HFFc6 (cell line): ENCODE results near the gene PRAMEF1. TPM values are rescaled to one million over a fixed set of nuclear protein-coding genes. Genes with fewer than 3 reads are reported as not detected.
"Not testable (repeated sequence)": the region's sequence is repeated elsewhere in the genome, so short reads cannot be mapped to it uniquely, and the experiment has no call there.

Experiments
- DNase-seq: peaks from one replicate; pipeline ENCODE4 v3.0.0-alpha.2; 2018
- H3K27ac Mint-ChIP-seq: 2 replicates; pipeline ENCODE4 v1.8.0; 2020; ENCODE audit warnings: mild to moderate bottlenecking, mixed read lengths
- H3K27me3 Mint-ChIP-seq: 2 replicates; pipeline ENCODE4 v1.8.0; 2021; ENCODE audit warnings: mild to moderate bottlenecking, moderate library complexity, mixed read lengths; ENCODE audit not compliant: insufficient read depth
- H3K36me3 Mint-ChIP-seq: 2 replicates; pipeline ENCODE4 v1.8.0; 2021; ENCODE audit warnings: low read depth, mixed read lengths
- H3K4me1 Mint-ChIP-seq: 2 replicates; pipeline ENCODE4 v1.8.0; 2020; ENCODE audit warnings: low read depth, mixed read lengths
- H3K4me3 Mint-ChIP-seq: 2 replicates; pipeline ENCODE4 v1.8.0; 2020; ENCODE audit warnings: mild to moderate bottlenecking, moderate library complexity, mixed read lengths
- H3K9me3 Mint-ChIP-seq: 2 replicates; pipeline ENCODE4 v1.8.0; 2020; ENCODE audit warnings: mild to moderate bottlenecking, mixed read lengths
- CTCF ChIP-seq: fragments of 200-600 bp; sonication (generic); IDR thresholded peaks from 2 replicates; pipeline ENCODE4 v1.5.0; 2021; ENCODE audit warnings: antibody characterized with exemption, mild to moderate bottlenecking
- total RNA-seq, 6 experiments: library from RNA; stranded (reverse); fragmentation: NEBNext Ultra II Directional; extraction: Animal tissue kit (Norgen Biotek cat#: 25700); gene quantifications; 2 replicates in 1 of 6; 3 replicates in 5 of 6; pipeline ENCODE4 v1.2.3, GENCODE V29; 2021

PRAMEF1 gene
- total RNA-seq, 6 experiments from 2014 or later, result not detected

DNA sequence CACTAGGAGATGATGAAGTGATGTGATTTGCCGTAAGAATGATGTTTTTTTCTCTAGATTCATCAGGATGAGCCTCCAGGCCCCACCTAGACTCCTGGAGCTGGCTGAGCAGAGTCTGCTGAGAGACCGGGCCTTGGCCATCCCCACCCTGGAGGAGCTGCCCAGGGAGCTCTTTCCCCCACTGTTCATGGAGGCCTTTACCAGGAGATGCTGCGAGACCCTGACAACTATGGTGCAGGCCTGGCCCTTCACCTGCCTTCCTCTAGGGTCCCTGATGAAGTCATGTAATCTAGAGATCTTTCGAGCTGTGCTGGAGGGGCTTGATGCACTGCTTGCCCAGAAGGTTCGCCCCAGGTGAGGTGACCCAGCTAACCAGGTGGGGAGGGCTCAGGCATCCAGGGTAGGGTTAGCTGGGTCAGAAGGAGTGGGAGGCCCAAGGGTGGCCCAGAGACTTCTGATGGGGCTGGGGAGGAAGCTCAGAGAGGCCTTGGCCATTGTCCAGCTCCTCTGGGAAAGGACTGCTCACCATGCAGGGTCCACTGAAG is 16.3 kb upstream of the PRAMEF1 start:
- no peak for DNase-seq
- no peak overlapping the region for H3K4me3 Mint-ChIP-seq

GRCh38 chr1:12775443-12775842 is 15.8 kb upstream of the PRAMEF1 start:
- Mint-ChIP-seq H3K36me3 (no peaks in the 10 kb centered on the region), H3K4me1 (no peaks in the 10 kb centered on the region), H3K27me3 (peaks cover 2% of the 10 kb centered on the region; the same call in 1 of the 2 replicates), H3K27ac (no peak overlapping the region), H3K4me3 (no peak overlapping the region), H3K9me3 (peaks cover 52% of the 10 kb centered on the region)
- TF ChIP-seq CTCF, result no peak
- no peak for DNase-seq

More for the DNA sequence above, 16.3 kb upstream of the PRAMEF1 start:
- no peaks in the 10 kb centered on the region for H3K36me3 Mint-ChIP-seq
- H3K9me3 Mint-ChIP-seq, result peaks cover 58% of the 10 kb centered on the region
- H3K4me1 Mint-ChIP-seq, result no peaks in the 10 kb centered on the region
- no peak overlapping the region for H3K27ac Mint-ChIP-seq
- H3K27me3 Mint-ChIP-seq, result peaks cover 2% of the 10 kb centered on the region; the same call in 1 of the 2 replicates
- no peak for TF ChIP-seq CTCF

GRCh38 chr1:12776801-12777557 is 14.2 kb upstream of the PRAMEF1 start:
- no peak overlapping the region for H3K27ac Mint-ChIP-seq
- no peaks in the 10 kb centered on the region for H3K4me1 Mint-ChIP-seq
- H3K9me3 Mint-ChIP-seq, result peaks cover 41% of the 10 kb centered on the region
- no peak overlapping the region for H3K4me3 Mint-ChIP-seq
- no peaks in the 10 kb centered on the region for H3K36me3 Mint-ChIP-seq
- no peak for TF ChIP-seq CTCF
- no peak for DNase-seq
- H3K27me3 Mint-ChIP-seq, result peaks cover 2% of the 10 kb centered on the region; the same call in 1 of the 2 replicates

- H3K27me3 Mint-ChIP-seq, result peaks cover 2% of the 10 kb centered on the region; the same call in 1 of the 2 replicates
- H3K27ac Mint-ChIP-seq, result no peak overlapping the region
- H3K9me3 Mint-ChIP-seq, result peaks cover 35% of the 10 kb centered on the region
- no peak for TF ChIP-seq CTCF
- H3K4me3 Mint-ChIP-seq, result no peak overlapping the region
- no peaks in the 10 kb centered on the region for H3K4me1 Mint-ChIP-seq
- DNase-seq, result no peak
- H3K36me3 Mint-ChIP-seq, result no peaks in the 10 kb centered on the region
Observed at GRCh38 chr1:12778061-12778460, 13.1 kb upstream of the PRAMEF1 start.

DNA sequence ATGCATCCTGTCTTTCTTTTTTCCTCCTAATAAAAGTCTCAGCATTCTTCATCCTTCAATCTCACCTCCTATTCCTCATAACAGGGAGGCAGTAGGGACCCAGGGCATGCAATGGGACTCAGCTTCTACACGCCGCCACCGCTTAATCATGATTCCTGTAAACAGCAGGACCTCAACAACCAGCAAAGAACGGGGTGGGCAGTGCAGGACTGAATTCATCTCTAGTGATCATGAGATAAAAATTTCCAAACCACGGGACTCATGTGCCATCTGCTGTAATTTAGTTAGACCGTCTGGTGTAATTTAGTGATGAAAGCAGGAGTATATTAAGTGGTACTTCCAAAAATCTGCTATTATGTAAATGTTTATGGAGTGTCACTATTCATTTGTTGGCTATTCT is 12.3 kb upstream of the PRAMEF1 start:
- H3K36me3 Mint-ChIP-seq, result no peaks in the 10 kb centered on the region
- no peak for DNase-seq
- H3K27ac Mint-ChIP-seq, result no peak overlapping the region
- H3K4me1 Mint-ChIP-seq, result no peaks in the 10 kb centered on the region
- 0 out of 2 replicates have a peak, but pooled peaks cover 2% of the 10 kb centered on the region for H3K27me3 Mint-ChIP-seq
- no peak overlapping the region for H3K4me3 Mint-ChIP-seq
- no peak for TF ChIP-seq CTCF
- H3K9me3 Mint-ChIP-seq, result peaks cover 29% of the 10 kb centered on the region

DNA sequence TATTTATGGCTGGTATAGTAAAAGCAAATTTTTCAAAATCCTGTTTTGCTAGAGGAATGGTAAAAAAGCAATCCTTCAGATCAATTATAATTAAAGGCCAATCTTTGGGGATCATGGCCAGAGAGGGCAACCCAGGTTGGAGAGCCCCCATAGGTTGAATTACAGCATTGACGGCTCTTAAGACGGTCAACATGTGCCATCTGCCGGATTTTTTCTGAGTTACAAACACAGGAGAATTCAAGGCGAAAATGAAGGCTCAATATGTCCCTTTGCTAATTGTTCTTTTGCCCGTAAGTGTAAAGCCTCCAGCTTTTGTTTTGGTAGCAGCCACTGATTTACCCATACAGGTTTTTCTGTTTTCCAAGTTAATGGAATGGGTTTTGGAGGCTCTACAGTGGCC is 9.7 kb upstream of the PRAMEF1 start:
- not testable (repeated sequence) for H3K4me1 Mint-ChIP-seq, H3K36me3 Mint-ChIP-seq, H3K27ac Mint-ChIP-seq, DNase-seq, H3K27me3 Mint-ChIP-seq, H3K4me3 Mint-ChIP-seq
- H3K9me3 Mint-ChIP-seq, result peaks cover 22% of the 10 kb centered on the region
